ENCODE results near the gene CD3E.

DNA sequence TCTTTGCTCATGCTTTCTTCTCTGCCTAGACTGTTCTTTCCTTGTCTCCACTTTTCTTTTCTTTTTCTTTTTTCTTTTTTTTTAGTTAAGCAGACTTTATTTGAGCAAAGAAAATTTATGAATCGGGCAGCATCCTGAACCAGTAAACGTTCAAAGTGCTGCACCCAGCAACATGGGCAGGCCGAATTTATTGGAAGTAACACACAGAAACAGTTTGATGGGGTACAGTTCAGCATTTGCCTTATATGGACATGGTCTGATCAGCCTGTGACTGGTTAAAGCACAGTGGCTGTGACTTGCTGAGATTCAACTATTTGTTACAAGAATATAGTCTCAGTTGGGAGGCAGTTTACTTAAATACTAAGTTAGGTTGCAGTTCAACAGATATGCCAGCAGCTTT lies 16.0 kb downstream of the CD3E start:
- TF ChIP-seq, protein P1, sequence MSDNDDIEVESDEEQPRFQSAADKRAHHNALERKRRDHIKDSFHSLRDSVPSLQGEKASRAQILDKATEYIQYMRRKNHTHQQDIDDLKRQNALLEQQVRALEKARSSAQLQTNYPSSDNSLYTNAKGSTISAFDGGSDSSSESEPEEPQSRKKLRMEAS (IDR thresholded peaks at IDR 0.05): no peak
- TF ChIP-seq, protein P2, sequence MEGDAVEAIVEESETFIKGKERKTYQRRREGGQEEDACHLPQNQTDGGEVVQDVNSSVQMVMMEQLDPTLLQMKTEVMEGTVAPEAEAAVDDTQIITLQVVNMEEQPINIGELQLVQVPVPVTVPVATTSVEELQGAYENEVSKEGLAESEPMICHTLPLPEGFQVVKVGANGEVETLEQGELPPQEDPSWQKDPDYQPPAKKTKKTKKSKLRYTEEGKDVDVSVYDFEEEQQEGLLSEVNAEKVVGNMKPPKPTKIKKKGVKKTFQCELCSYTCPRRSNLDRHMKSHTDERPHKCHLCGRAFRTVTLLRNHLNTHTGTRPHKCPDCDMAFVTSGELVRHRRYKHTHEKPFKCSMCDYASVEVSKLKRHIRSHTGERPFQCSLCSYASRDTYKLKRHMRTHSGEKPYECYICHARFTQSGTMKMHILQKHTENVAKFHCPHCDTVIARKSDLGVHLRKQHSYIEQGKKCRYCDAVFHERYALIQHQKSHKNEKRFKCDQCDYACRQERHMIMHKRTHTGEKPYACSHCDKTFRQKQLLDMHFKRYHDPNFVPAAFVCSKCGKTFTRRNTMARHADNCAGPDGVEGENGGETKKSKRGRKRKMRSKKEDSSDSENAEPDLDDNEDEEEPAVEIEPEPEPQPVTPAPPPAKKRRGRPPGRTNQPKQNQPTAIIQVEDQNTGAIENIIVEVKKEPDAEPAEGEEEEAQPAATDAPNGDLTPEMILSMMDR (IDR thresholded peaks at IDR 0.05; ENCODE audit: low read depth, low read length, missing input control): no peak
- TF ChIP-seq HNF4G (IDR thresholded peaks at IDR 0.05): no peak
- no peak for TF ChIP-seq JUND (IDR thresholded peaks at IDR 0.05)
- TF ChIP-seq TAF1 (conservative IDR thresholded peaks at IDR 0.05): no peak
- TF ChIP-seq, protein P3, sequence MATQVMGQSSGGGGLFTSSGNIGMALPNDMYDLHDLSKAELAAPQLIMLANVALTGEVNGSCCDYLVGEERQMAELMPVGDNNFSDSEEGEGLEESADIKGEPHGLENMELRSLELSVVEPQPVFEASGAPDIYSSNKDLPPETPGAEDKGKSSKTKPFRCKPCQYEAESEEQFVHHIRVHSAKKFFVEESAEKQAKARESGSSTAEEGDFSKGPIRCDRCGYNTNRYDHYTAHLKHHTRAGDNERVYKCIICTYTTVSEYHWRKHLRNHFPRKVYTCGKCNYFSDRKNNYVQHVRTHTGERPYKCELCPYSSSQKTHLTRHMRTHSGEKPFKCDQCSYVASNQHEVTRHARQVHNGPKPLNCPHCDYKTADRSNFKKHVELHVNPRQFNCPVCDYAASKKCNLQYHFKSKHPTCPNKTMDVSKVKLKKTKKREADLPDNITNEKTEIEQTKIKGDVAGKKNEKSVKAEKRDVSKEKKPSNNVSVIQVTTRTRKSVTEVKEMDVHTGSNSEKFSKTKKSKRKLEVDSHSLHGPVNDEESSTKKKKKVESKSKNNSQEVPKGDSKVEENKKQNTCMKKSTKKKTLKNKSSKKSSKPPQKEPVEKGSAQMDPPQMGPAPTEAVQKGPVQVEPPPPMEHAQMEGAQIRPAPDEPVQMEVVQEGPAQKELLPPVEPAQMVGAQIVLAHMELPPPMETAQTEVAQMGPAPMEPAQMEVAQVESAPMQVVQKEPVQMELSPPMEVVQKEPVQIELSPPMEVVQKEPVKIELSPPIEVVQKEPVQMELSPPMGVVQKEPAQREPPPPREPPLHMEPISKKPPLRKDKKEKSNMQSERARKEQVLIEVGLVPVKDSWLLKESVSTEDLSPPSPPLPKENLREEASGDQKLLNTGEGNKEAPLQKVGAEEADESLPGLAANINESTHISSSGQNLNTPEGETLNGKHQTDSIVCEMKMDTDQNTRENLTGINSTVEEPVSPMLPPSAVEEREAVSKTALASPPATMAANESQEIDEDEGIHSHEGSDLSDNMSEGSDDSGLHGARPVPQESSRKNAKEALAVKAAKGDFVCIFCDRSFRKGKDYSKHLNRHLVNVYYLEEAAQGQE (IDR thresholded peaks at IDR 0.05): no peak
- no peak for TF ChIP-seq RAD21 (IDR thresholded peaks at IDR 0.05)
- TF ChIP-seq YY1 (IDR thresholded peaks at IDR 0.05): no peak
- TF ChIP-seq GABPA (IDR thresholded peaks at IDR 0.05 in 1 of 2, conservative IDR thresholded peaks at IDR 0.05 in 1 of 2): no peak
- no peak for TF ChIP-seq RXRA (IDR thresholded peaks at IDR 0.05)
- TF ChIP-seq NR2F2 (IDR thresholded peaks at IDR 0.05): no peak
- TF ChIP-seq FOXA1 (IDR thresholded peaks at IDR 0.05): no peak
- TF ChIP-seq, protein P4, sequence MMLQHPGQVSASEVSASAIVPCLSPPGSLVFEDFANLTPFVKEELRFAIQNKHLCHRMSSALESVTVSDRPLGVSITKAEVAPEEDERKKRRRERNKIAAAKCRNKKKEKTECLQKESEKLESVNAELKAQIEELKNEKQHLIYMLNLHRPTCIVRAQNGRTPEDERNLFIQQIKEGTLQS (IDR thresholded peaks at IDR 0.05): no peak
- no peak for TF ChIP-seq EGR1 (IDR thresholded peaks at IDR 0.05; ENCODE audit: low read depth in 2 of 2)

Data from liver (tissue), 3 donors.